H1 (cell line): ENCODE measurements around the gene SRRT. TPM values are rescaled to one million over a fixed set of nuclear protein-coding genes. Genes with fewer than 3 reads are reported as not detected.

Experiments
- CTCF ChIA-PET: fragments of 300-600 bp; sonication (Branson Sonifier 250); formaldehyde crosslinking; loops from one replicate; lab custom pipeline; 2021; ENCODE audit not compliant: partially characterized antibody; lab: Charles Lee
- POLR2A ChIA-PET: fragments of 300-600 bp; sonication (Branson Sonifier 250); formaldehyde crosslinking; loops from one replicate; lab custom pipeline; 2021; ENCODE audit warnings: inconsistent platforms; ENCODE audit not compliant: partially characterized antibody; lab: Charles Lee
- DNase-seq, 2 experiments: peaks; one replicate each; pipeline versions ENCODE4 v3.0.0 to v3.0.0-alpha.2; 2010 to 2022; ENCODE audit warnings: low spot score in 2 of 2, low read depth in 1 of 2, mixed read lengths in 1 of 2
- FAIRE-seq: peaks from 2 replicates; lab custom pipeline; 2011; peaks lifted over from hg19 to GRCh38; lab: Jason Lieb, UNC
- H2AFZ ChIP-seq: 2 replicates; pipeline ENCODE4 v1.8.1; 2012; ENCODE audit warnings: low read length, inconsistent platforms
- H2AK5ac ChIP-seq: 2 replicates; pipeline ENCODE4 v1.6.1; 2013; ENCODE audit warnings: low read depth, low read length
- H2BK120ac ChIP-seq: replicated peaks from 2 replicates; pipeline ENCODE3; 2013; ENCODE audit warnings: low read depth, low read length, inconsistent platforms
- H2BK12ac ChIP-seq: 2 replicates; pipeline ENCODE4 v1.6.1; 2013; ENCODE audit warnings: low read depth, low read length
- H2BK15ac ChIP-seq: 2 replicates; pipeline ENCODE4 v1.6.1; 2013; ENCODE audit warnings: low read length
- H2BK20ac ChIP-seq: 2 replicates; pipeline ENCODE4 v1.6.1; 2013; ENCODE audit warnings: low read length
- H2BK5ac ChIP-seq: 2 replicates; pipeline ENCODE4 v1.6.1; 2013; ENCODE audit warnings: low read depth, low read length
- H3K14ac ChIP-seq: 2 replicates; pipeline ENCODE4 v1.6.1; 2013; ENCODE audit warnings: inconsistent platforms; ENCODE audit not compliant: insufficient read length
- H3K18ac ChIP-seq: 2 replicates; pipeline ENCODE4 v1.6.1; 2013; ENCODE audit warnings: low read length; ENCODE audit errors: extremely low read depth
- H3K23ac ChIP-seq: 2 replicates; pipeline ENCODE4 v1.6.1; 2013; ENCODE audit warnings: inconsistent platforms; ENCODE audit not compliant: insufficient read length
- H3K23me2 ChIP-seq: 2 replicates; pipeline ENCODE4 v1.6.1; 2013; ENCODE audit warnings: low read depth, low read length
- H3K27ac ChIP-seq: 2 replicates; pipeline ENCODE4 v1.6.1; 2011; ENCODE audit warnings: low read depth, low read length, inconsistent platforms
- H3K27me3 ChIP-seq, 4 experiments: replicated peaks in 1 of 4; 1 replicate in 1 of 4; 2 replicates in 3 of 4; pipeline versions ENCODE4 v1.6.1 to v1.8.1; 2011 to 2013; ENCODE audit warnings: low read length in 3 of 4, mild to moderate bottlenecking in 3 of 4, inconsistent platforms in 2 of 4, mixed read lengths in 2 of 4, moderate library complexity in 1 of 4; ENCODE audit not compliant: control insufficient read depth in 3 of 4, insufficient read depth in 3 of 4; ENCODE audit errors: extremely low read depth in 1 of 4
- H3K36me3 ChIP-seq, 4 experiments: 2 replicates each; pipeline versions ENCODE4 v1.6.1 to v1.8.1; 2011 to 2013; ENCODE audit warnings: mild to moderate bottlenecking in 4 of 4, low read length in 3 of 4, moderate library complexity in 2 of 4, control low read depth in 1 of 4, inconsistent platforms in 1 of 4; ENCODE audit not compliant: insufficient read depth in 4 of 4, control insufficient read depth in 2 of 4
- H3K4ac ChIP-seq: replicated peaks from 2 replicates; pipeline ENCODE3; 2013; ENCODE audit warnings: low read length, low read depth, mixed read lengths, inconsistent platforms; ENCODE audit not compliant: insufficient read length
- H3K4me1 ChIP-seq, 4 experiments: replicated peaks in 1 of 4; 1 replicate in 1 of 4; 2 replicates in 3 of 4; pipeline versions ENCODE4 v1.6.1 to v1.8.1; 2011 to 2013; ENCODE audit warnings: low read length in 3 of 4, inconsistent platforms in 2 of 4, mixed read lengths in 1 of 4; ENCODE audit not compliant: insufficient read depth in 4 of 4, control insufficient read depth in 3 of 4
- H3K4me2 ChIP-seq, 2 experiments: 2 replicates each; pipeline versions ENCODE4 v1.6.1 to v1.8.1; 2011 to 2013; ENCODE audit warnings: low read depth in 2 of 2, low read length in 2 of 2, control low read depth in 1 of 2, inconsistent platforms in 1 of 2, mild to moderate bottlenecking in 1 of 2; ENCODE audit not compliant: insufficient read depth in 1 of 2
- H3K4me3 ChIP-seq, 4 experiments: fragments of 200-600, 300-600 bp in 1 of 4; sonication (generic), shearing (Covaris generic), sonication (Bioruptor Twin) in 1 of 4; 2 replicates each; pipeline versions ENCODE4 v1.5.1 to v1.8.1; 2011 to 2016; ENCODE audit warnings: low read length in 4 of 4, low read depth in 3 of 4, control low read depth in 2 of 4, inconsistent platforms in 2 of 4, mild to moderate bottlenecking in 2 of 4, mixed read lengths in 1 of 4, moderate library complexity in 1 of 4; ENCODE audit not compliant: insufficient read depth in 2 of 4; ENCODE audit errors: extremely low read depth in 1 of 4
- H3K56ac ChIP-seq: replicated peaks from 2 replicates; pipeline ENCODE3; 2013; ENCODE audit warnings: low read depth, mild to moderate bottlenecking, mixed read lengths, low read length, inconsistent platforms; ENCODE audit not compliant: insufficient read length
- H3K79me1 ChIP-seq: 2 replicates; pipeline ENCODE4 v1.6.1; 2013; ENCODE audit warnings: low read depth, low read length, control low read depth
- H3K79me2 ChIP-seq, 2 experiments: 2 replicates each; pipeline versions ENCODE4 v1.6.1 to v1.8.1; 2012 to 2013; ENCODE audit warnings: low read length in 2 of 2, mild to moderate bottlenecking in 2 of 2, inconsistent platforms in 1 of 2; ENCODE audit not compliant: insufficient read depth in 2 of 2, control insufficient read depth in 1 of 2
- H3K9ac ChIP-seq, 4 experiments: replicated peaks in 1 of 4; 1 replicate in 1 of 4; 2 replicates in 3 of 4; pipeline versions ENCODE4 v1.6.1 to v1.8.1; 2011 to 2013; ENCODE audit warnings: low read depth in 3 of 4, low read length in 3 of 4, control low read depth in 2 of 4, mild to moderate bottlenecking in 2 of 4, moderate library complexity in 2 of 4, inconsistent platforms in 1 of 4; ENCODE audit errors: extremely low read depth in 1 of 4
- H3K9me3 ChIP-seq, 2 experiments: 2 replicates each; pipeline versions ENCODE4 v1.6.1 to v1.8.1; 2012 to 2013; ENCODE audit warnings: mild to moderate bottlenecking in 2 of 2, moderate library complexity in 2 of 2, control low read depth in 1 of 2, inconsistent platforms in 1 of 2, low read depth in 1 of 2, low read length in 1 of 2, mixed read lengths in 1 of 2; ENCODE audit not compliant: insufficient read depth in 2 of 2
- H4K20me1 ChIP-seq, 2 experiments: replicated peaks in 1 of 2; 2 replicates each; pipeline versions ENCODE3 to v1.8.1; 2011 to 2013; ENCODE audit warnings: inconsistent platforms in 2 of 2, low read length in 2 of 2, mild to moderate bottlenecking in 1 of 2; ENCODE audit not compliant: insufficient read depth in 2 of 2, control insufficient read depth in 1 of 2
- H4K5ac ChIP-seq: 2 replicates; pipeline ENCODE4 v1.6.1; 2013; ENCODE audit warnings: low read length, low read depth, mixed read lengths, inconsistent platforms; ENCODE audit not compliant: insufficient read length
- H4K8ac ChIP-seq: 2 replicates; pipeline ENCODE4 v1.8.0; 2013; ENCODE audit warnings: mild to moderate bottlenecking, moderate library complexity, low read length, inconsistent platforms; ENCODE audit not compliant: insufficient read depth; ENCODE audit errors: extremely low read depth
- H4K91ac ChIP-seq: replicated peaks from 2 replicates; pipeline ENCODE3; 2013; ENCODE audit warnings: low read length, mixed read lengths, inconsistent platforms; ENCODE audit not compliant: insufficient read length
- CBX8 ChIP-seq: fragments of 300-800, 300-1000 bp; sonication (generic); IDR thresholded peaks from 2 replicates; pipeline ENCODE4 v1.7.1; 2016; ENCODE audit warnings: low read depth, low read length, borderline replicate concordance
- CEBPB ChIP-seq: IDR thresholded peaks from 2 replicates; pipeline ENCODE4 v1.6.1; 2012; ENCODE audit warnings: low read depth, low read length
- CTBP2 ChIP-seq: IDR thresholded peaks from 2 replicates; pipeline ENCODE4 v1.7.0; 2011; ENCODE audit warnings: borderline replicate concordance, mild to moderate bottlenecking, moderate library complexity, mixed read lengths, low read length; ENCODE audit not compliant: insufficient read depth, insufficient read length
- EP300 ChIP-seq, 2 experiments: IDR thresholded peaks; 1 replicate in 1 of 2; 2 replicates in 1 of 2; pipeline ENCODE4 v1.6.1; 2011 to 2012; ENCODE audit warnings: low read depth in 2 of 2, low read length in 2 of 2, mild to moderate bottlenecking in 2 of 2, borderline replicate concordance in 1 of 2, inconsistent platforms in 1 of 2, moderate library complexity in 1 of 2
- MAFK ChIP-seq: IDR thresholded peaks from 2 replicates; pipeline ENCODE4 v1.6.1; 2012; ENCODE audit warnings: low read depth, mild to moderate bottlenecking, improper control_type of control experiment, low read length
- NRF1 ChIP-seq: IDR thresholded peaks from 2 replicates; pipeline ENCODE4 v1.6.1; 2011; ENCODE audit warnings: mild to moderate bottlenecking, low read depth, low read length, improper control_type of control experiment
- POLR2AphosphoS5 ChIP-seq: IDR thresholded peaks from 2 replicates; pipeline ENCODE4 v1.6.1; 2011; ENCODE audit warnings: low read depth, low read length
- SAP30 ChIP-seq: fragments of 300-600 bp; sonication (generic); IDR thresholded peaks from 2 replicates; pipeline ENCODE4 v1.7.1; 2012; ENCODE audit warnings: low read length, moderate library complexity, mild to moderate bottlenecking, inconsistent platforms; ENCODE audit not compliant: insufficient read depth, insufficient replicate concordance
- SP1 ChIP-seq: IDR thresholded peaks from 2 replicates; pipeline ENCODE4 v1.6.1; 2011; ENCODE audit warnings: low read depth, low read length
- TBP ChIP-seq: IDR thresholded peaks from 2 replicates; pipeline ENCODE4 v1.6.1; 2011; ENCODE audit warnings: low read depth, low read length, improper control_type of control experiment
- WGBS, 2 experiments: shearing (Covaris generic) in 1 of 2; methylation state at CpG; one replicate each; pipeline versions ENCODE4 v1.1.6 to v1.1.7; 2013 to 2015; ENCODE audit warnings: low lambda C conversion rate in 2 of 2, mixed read lengths in 2 of 2, inconsistent platforms in 1 of 2, low coverage in 1 of 2, missing lambda C conversion rate in 1 of 2; ENCODE audit not compliant: insufficient replicate concordance in 2 of 2, insufficient coverage in 1 of 2, insufficient read length in 1 of 2; ENCODE audit errors: extremely low coverage in 1 of 2, missing lambda C conversion rate in 1 of 2; 5-methylcytosine and 5-hydroxymethylcytosine counted together
- polyA plus RNA-seq, 7 experiments: library from polyadenylated mRNA; depleted of rRNA in 3 of 7; stranded (reverse) in 5 of 7; unstranded in 2 of 7; fragments of >200 nt in 5 of 7; fragments of 200-250 nt in 2 of 7; gene quantifications; 1 replicate in 5 of 7; 2 replicates in 1 of 7; 4 replicates in 1 of 7; pipeline versions ENCODE4 v1.2.1 to v1.2.3, GENCODE V29; 2011 to 2013; ENCODE audit warnings: missing spikeins in 2 of 7, mixed read lengths in 2 of 7
- total RNA-seq: library from RNA; stranded (reverse); fragmentation: NEBNext Ultra II Directional; extraction: Animal tissue kit (Norgen Biotek cat#: 25700); gene quantifications from 2 replicates; pipeline ENCODE4 v1.2.1, GENCODE V29; 2021

SRRT gene
- total and polyA plus RNA-seq, 2 of the 8 experiments (the other 6 are each of a cell fraction or from before 2014, with no cell fraction given), result 66.7 to 237 TPM

DNA sequence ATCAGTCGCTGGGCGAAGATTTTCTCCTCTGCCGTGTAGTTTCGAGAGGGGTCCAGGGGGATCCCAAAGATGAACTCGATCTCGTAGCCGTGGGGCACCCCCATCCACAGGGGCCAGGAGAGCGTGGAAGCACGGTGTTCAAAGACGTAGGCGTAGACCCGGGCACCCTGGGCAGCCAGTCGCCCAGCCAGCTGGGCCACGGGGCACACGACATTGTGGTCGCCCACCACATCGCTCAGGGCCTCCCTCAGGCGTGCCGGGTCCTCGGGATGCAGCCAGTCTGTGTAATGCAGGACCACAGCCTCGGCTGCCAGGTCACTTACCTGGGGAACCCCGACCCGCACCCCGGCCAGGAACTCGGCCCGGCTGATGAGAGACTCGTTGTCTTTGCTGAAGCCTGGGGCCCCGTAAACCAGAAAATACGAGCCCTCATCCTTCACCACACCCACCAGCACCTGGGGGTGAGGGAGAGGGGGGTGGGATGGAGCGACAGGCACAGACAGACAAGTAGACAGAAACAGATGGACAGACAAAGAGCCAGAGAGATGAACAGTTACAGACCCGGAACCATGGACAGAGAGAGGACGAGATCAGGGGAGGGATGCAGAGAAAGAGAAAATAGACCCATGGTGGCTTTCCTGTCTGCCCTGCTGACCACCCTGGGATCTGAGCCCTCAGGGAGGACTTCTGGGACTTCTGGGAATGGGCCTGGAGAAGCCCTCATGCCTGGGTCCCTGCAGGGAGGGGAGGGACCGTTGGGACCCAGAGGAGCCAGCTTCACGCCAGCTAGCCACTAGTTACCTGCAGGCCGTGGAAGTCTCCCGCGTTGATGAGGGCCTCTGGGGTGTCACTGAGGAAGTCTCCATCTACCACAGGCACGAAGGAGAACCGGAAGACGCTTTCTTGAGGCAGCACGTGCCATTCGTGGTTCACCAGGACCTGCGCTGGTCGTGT, 17.7 kb downstream of the SRRT start:
- Histone ChIP-seq H3K4ac (no peak overlapping the region), H3K9ac (no peak overlapping the region), H4K91ac (peak overlapping the region; percentile 54), H3K23ac (no peak overlapping the region), H3K18ac (no peak overlapping the region), H3K79me1 (peaks cover 4% of the 10 kb centered on the region; the same call in 1 of the 2 replicates), H2AFZ (no peak overlapping the region), H2BK120ac (no peak overlapping the region), H4K5ac (no peak overlapping the region), H4K20me1 (peaks cover 7 to 13% of the 10 kb centered on the region in 2 experiments), H2BK15ac (0 out of 2 replicates have a peak overlapping the region, but pooled peaks have one; percentile 6), H2BK20ac (no peak overlapping the region), H3K4me3 (no peak overlapping the region), H3K4me2 (no peak overlapping the region), H3K27ac (no peak overlapping the region), H3K79me2 (peaks cover 0 to 12% of the 10 kb centered on the region in 2 experiments; a peak in 2 of 4 replicates), H3K14ac (no peak overlapping the region), H2BK5ac (peak overlapping the region; percentile 71; the same call in 1 of the 2 replicates), H4K8ac (no peak overlapping the region), H3K9me3 (no peaks in the 10 kb centered on the region), H2AK5ac (no peak overlapping the region; the same call in 1 of the 2 replicates), H3K56ac (no peak overlapping the region), H2BK12ac (peak overlapping the region; percentile 55; the same call in 1 of the 2 replicates), H3K27me3 (peaks cover 15 to 35% (median 19%) of the 10 kb centered on the region in 4 experiments), H3K36me3 (peaks cover 0 to 13% (median 5%) of the 10 kb centered on the region in 4 experiments; a peak in 3 of 8 replicates), H3K23me2 (peaks cover 20% of the 10 kb centered on the region; the same call in 1 of the 2 replicates), H3K4me1 (peaks cover 0 to 19% (median 11%) of the 10 kb centered on the region in 4 experiments; a peak in 6 of 7 replicates)
- DNase-seq (no peak), FAIRE-seq (no peak)
- 91% methylated on average over 40 of the region's 44 CpGs; no CpG with 5 or more reads in 1 of the 2 experiments for WGBS, 2 experiments
- POLR2A ChIA-PET, result interaction anchor here (0.8 to 3.3 kb wide), 4 partner anchors 18 to 192 kb away, joined by 3 to 15 read pairs (median 6); partner anchors contain the start of gene SRRT
- CTCF ChIA-PET, result interaction anchor here (0.7 to 2.9 kb wide), 5 partner anchors 127 to 245 kb away, joined by 3 to 21 read pairs (median 5); partner anchors contain the start of genes MUC17 and POP7
- TF ChIP-seq POLR2AphosphoS5, result no peak
- TF ChIP-seq SAP30, result no peak
- no peak for TF ChIP-seq CEBPB
- TF ChIP-seq TBP, result no peak
- no peak for TF ChIP-seq MAFK
- no peak for TF ChIP-seq CBX8
- TF ChIP-seq NRF1, result no peak
- no peak for TF ChIP-seq CTBP2
- TF ChIP-seq SP1, result no peak
- TF ChIP-seq EP300 (IDR thresholded peaks at IDR 0.05; ENCODE audit: borderline replicate concordance in 1 of 2, low read depth in 2 of 2, low read length in 2 of 2), result no peak
